Esophagus mucosa (tissue), 1 donor: ENCODE measurements around the gene USP10. TPM values are rescaled to one million over a fixed set of nuclear protein-coding genes. Genes with fewer than 3 reads are reported as not detected.
"Not testable (repeated sequence)": the region's sequence is repeated elsewhere in the genome, so short reads cannot be mapped to it uniquely, and the experiment has no call there.

ENCODE experiments used
- ATAC-seq: fragments of 200-7000 bp; cut with Tn5 transposase; one replicate; pipeline ENCODE4 v1.9.1; 2020
- total RNA-seq: library from RNA; stranded (reverse); gene quantifications from one replicate; pipeline ENCODE4 v1.2.4, GENCODE V29; 2023
- donor health status: DM: yes; HTN: yes; CAD: no.

USP10 gene
- total RNA-seq, 1 donor from 2014 or later, result 63.0 TPM

DNA sequence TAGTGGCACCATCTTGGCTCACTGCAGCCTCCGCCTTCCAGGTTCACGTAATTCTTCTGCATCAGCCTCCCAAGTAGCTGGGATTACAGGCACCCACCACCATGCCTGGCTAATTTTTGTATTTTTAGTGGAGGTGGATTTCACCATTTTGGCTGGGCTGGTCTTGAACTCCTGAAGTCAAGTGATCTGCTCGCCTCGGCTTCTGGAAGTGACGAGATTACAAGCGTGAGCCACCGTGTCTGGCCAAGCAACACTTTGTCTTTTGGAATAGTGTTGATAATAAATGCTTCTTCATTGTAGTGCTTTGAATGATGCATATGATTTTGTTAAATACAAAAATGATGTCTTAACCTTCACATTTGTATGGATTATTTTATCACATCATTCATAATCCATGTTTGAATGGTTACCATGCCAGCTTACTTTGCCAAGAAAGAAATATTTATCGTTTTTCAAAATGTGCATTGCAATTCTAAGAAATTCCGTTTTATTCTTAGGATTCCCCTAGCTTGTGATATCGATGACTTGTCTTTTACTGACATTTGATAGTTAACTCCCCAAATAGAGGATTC, 29.1 kb downstream of the USP10 start:
- ATAC-seq, result no peak

GRCh38 chr16:84729716-84730320, 30.0 kb downstream of the USP10 start:
- no peak for ATAC-seq

DNA sequence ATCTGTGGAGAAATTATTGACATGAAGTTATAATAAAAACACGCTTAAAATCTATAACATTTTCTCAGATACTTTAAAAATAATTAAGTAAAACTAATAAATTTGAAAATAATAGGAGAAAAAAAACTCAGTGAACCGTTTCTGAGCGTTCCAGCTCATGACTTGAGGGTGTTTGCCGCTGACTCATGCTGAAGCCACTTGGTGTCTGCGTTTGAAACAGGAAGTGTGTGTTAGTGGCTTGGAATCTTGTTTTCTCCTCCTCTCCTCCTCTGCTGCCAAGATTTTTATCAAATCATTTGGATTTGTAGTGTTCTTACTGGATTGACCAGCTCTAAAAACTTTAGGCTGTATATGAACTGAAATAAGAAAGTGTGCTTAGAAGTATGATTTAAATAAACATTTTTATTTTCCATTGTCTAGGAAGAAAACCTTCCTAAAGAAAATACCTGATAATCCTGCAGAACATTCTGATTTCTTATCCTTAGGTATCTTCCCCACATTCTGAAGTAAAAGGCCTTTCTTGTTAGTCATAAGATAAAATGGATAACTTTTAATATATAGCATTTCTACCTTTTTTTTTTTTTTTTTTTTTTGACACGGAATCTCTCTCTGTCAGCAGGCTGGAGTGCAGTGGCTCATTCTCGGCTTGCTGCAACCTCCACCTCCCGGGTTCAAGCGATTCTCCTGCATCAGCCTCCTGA, 30.8 kb downstream of the USP10 start:
- ATAC-seq, result peak; percentile 75

GRCh38 chr16:84732332-84732673, 32.5 kb downstream of the USP10 start:
- ATAC-seq, result not testable (repeated sequence)

GRCh38 chr16:84732674-84733352, 33.0 kb downstream of the USP10 start:
- no peak for ATAC-seq

DNA sequence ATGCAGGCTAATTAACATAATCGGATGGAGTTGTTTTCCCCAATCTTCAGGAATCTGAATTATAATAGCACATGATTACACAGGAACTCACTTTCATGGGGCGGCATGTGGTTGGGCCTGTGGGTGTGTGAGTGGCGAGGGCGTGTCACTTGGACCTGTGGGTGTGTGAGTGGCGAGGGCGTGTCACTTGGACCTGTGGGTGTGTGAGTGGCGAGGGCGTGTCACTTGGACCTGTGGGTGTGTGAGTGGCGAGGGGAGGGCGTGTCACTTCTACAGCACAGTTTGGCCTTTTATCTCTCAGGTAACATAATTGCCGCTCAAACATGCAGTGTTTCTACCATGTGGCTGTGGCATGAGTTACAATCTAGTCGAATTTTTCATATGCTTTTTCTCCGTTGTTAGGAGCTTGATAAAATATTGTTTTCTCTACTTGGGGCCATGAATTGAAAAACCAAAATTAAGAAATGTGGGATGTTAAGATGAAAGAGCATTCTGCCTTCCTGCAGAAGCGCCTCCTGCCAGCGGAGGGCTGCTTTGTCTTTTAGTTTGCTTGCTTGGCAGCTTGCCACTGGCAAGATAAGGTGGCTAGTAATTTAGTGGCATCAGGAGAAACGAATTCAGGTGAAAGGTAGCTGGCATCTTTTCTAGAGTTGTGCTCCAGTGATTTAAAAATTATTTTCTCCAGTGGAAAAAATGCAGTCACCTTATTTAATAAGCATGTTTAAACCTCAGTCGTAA, 36.2 kb downstream of the USP10 start:
- peak; percentile 83 for ATAC-seq

DNA sequence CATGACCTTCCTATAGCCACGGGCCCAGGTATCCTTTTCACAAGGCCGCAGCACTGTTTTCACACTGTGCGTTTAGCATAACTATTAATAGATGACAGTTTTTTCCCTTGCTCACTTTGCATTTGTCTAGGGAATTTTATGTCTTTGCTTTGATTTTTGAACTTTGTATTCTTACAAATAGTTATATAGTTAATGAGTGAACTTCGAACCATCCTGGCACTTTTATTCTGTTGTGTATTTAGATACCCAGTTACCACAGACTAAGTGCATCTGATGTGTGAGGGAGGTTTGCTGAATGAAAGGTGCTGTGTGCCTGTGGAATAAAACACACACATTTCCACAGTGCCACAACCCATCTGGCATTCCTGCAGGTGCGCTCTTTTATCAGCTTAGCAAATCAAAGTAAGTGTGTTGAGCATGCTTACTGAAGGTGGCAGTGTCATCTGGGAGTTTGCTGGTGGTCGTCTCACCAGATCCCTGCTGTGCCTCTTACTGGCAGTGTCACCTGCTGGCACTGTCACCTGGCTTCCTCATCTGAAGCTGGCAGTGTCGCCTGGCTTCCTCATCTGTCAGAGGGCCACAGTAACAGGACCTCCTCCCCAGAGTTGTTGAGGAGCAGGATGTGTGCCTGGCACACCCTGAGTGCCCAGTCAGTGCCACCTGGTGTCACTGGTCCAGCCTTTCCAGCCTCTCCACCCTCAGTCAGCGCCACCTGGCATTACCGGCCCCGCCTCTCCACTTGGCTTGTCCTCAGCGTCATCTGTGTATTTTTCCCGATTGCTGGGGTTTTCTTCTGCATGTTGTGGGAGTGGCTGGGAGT, 37.6 kb downstream of the USP10 start:
- ATAC-seq, result peak; percentile 81

DNA sequence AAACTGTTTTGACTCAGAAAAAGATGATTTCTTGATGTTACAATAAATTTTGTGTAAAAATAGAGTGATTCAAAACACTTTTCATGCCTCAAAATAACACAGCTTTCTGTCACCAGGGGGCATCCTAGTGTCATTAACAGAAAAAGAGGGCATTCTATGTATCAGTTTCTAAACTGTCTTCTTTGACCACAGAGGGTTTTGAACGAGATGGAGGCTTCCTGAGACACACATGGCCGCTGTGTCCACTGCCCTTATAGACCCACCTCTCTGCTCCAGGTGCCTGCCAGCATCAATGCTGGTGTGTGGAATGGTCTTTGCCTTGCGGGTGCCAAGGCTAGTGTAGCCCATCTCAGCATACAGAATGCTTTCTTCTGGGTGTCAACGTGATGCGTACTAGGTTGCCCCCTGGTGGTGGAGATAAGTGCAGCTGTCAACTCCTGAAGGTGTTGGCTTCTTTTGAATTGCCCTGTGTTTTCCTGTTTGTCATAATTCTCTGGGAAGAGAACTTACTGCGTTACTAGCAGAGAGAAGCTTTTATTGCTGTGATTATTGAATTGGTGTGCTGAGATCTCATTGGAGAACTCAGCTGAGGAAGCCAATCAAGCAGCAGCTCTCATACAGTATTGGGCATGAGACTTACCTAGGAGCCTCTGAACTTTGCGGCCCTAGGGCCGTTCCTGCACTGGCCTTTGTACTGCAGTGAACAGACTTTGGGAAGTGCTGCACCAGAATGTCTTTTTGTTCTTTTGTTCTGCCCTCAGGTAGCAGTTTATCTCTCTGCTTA, 38.6 kb downstream of the USP10 start:
- ATAC-seq, result peak; percentile 64

DNA sequence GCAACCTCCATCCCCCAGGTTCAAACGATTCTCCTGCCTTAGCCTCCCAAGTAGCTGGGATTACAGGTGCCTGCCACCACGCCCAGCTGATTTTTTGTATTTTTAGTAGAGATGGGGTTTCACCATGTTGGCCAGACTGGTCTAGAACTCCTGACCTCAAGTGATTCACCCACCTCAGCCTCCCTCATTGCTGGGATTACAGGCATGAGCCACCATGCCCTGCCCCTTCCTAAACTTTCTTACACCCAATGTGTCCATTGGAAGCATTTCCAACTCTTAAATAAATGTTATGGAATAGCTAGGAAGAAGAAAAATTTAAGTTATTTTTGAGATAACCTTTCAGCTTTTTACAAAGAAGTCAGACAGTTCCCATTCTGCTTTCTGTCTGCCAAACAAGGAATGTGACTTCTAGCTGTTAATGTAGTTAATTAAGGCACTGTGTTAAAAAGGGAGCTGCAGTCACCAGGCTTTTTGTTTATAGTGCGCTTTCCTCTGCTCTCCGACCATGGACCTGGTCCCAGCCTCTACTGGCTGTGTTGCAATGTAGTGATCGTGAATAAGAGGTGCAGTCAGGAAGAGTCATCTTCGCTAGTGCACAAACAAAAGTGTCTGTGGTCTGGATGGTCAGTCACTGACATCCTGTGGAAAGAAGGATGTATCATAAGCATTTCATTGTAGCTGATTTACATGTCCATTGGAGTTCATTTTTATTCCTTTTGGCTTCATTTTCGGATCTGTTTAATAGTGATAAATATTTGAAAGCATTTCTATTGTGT, 39.7 kb downstream of the USP10 start:
- ATAC-seq, result no peak

DNA sequence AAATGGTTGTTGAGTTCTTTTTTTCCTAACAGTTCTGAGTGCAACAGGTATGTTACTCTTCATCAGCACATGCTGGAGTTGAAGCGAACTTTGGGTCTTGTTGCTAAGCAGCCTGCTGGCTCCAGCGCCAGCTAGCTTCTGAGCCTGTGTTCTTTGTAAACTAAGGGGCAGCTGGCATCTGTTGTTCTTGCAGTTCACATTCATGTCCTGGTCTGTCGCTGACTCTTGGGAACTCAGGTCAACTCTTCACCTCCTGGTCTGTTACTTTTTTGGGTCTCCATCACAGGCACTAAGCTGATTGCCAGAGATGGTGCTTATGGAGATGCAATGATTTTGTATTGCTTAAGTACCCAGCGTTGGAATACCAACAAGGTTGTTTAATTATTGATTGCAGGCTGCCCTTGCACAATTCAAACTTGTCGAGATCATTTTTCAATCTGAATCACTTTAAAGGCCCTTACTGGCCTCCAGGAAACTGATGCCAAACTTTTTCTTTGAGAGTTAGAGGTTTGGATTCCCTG, 40.9 kb downstream of the USP10 start:
- ATAC-seq, result no peak

- ATAC-seq, result no peak
Measured at GRCh38 chr16:84741340-84741830, 41.6 kb downstream of the USP10 start.

GRCh38 chr16:84742641-84743092, 42.9 kb downstream of the USP10 start:
- no peak for ATAC-seq

DNA sequence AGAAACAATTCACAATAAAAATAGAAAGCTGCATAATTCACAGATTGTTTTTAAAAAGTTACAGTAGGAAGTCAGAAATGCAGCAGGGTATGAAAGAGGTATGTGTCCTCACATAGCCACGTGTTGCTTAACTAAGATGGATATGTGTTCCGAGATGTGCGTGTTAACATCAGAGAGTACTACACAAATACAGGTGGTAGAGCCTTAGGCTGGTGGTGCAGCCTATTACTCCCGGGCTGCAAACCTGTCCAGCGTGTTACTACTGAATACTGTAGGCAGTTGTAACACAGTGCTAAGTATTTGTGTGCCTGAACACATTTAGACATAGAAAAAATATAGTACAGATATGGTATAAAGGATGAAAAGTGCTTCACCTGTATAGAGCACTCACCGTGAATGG, 46.4 kb downstream of the USP10 start:
- ATAC-seq, result no peak

DNA sequence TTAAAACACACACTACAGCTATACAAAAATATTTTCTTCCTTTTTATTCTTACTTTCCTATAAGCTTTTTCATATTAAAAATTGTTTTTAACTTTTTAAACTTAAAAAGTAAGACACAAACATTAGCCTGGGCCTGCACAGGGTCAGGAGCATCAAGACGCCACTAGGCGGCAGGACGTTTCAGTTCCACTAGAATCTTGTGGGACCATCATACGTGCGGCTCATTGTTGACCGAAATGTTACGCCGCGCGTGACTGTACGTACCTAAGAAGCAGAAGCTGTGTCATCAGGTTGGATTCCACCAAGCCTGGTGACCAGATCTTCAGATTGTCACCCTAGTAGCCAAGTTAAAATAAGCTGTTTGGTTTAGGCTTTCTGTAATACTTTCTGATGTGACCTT, 47.1 kb downstream of the USP10 start:
- ATAC-seq, result no peak

GRCh38 chr16:84748247-84748646, 48.4 kb downstream of the USP10 start:
- ATAC-seq, result not testable (repeated sequence)

DNA sequence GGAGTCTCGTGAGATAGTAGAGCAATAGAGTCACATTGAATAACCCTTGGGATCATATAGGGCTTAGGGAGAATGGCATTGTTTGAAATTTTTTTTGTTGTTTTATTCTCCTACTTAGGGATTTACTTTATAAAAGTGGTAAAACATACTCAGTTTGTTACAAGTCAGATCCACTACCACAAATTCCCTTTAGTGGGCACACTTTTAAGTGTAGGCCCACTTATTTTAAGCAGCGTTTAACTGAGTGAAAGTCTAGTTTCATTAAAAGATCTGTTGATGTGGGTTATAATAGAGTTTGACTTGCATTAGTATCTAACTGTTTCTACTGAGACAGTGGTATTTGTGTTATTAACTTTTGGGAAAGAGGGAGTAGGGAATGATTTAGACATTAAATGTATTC, 49.3 kb downstream of the USP10 start:
- ATAC-seq, result no peak

DNA sequence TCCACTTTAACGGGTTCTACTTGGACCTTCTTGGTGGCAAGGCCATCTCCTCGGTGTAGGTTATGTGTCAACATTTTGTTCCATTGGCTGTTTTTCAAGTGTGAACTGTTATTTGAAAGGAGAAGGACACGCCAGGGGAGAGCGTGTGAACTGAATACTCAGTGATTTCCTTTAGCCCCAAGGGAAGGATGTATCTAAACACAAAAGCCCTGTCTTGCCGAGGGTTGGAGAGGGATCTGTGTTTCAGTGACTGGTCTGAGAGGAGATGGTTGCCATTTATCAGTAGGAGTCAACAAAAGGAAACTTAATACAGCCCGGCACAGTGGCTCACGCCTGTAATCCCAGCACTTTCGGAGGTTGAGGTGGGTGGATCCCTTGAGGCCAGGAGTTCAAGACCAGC, 50.0 kb downstream of the USP10 start:
- ATAC-seq, result no peak

DNA sequence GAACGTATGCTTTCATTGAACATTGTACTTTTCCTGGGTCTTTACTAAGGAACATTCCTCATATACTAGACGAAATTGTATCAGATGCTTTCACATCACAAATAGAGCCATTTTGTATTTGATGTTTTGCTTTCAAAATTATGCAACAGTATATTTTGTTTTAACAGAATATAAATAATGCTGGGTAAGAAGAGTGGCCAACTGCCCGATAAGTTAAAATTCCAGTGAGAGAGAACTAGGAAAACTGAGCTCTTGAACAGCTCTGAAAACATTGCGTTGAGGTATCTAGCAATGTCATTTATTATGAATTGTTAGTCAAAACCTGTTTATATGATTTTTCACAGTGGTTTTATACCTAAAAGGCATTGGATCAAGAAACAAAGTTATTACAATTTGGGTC, 50.8 kb downstream of the USP10 start:
- ATAC-seq, result no peak

GRCh38 chr16:84751241-84751640, 51.4 kb downstream of the USP10 start:
- peak; percentile 25 for ATAC-seq

GRCh38 chr16:84751947-84752346, 52.1 kb downstream of the USP10 start:
- no peak for ATAC-seq
